Stimulated activated effector memory CD8-positive, alpha-beta T cell treated with anti-CD3 and anti-CD28 coated beads, Interleukin-12 subunit alpha, Interleukin-12 subunit beta, amount 100 ng/mL, for 72 hours (primary cell): ENCODE data around the gene FOXS1.
"Not testable (repeated sequence)": the region's sequence is repeated elsewhere in the genome, so short reads cannot be mapped to it uniquely, and the experiment has no call there.

ENCODE experiments used
- ATAC-seq: fragments of 150-1000 bp; cut with Tn5 transposase; 2 replicates; pipeline ENCODE4 v1.10.0; 2021
- DNase-seq, 2 donors: peaks; one replicate each; pipeline ENCODE4 v3.0.0; 2021 to 2022; ENCODE audit warnings: low spot score in 2 of 2
- H3K27ac Mint-ChIP-seq: one replicate; pipeline ENCODE4 v1.8.0; 2022; ENCODE audit warnings: mild to moderate bottlenecking, mixed read lengths
- H3K36me3 Mint-ChIP-seq: one replicate; pipeline ENCODE4 v1.8.0; 2022; ENCODE audit warnings: mild to moderate bottlenecking, mixed read lengths
- H3K4me1 Mint-ChIP-seq: one replicate; pipeline ENCODE4 v1.8.0; 2022; ENCODE audit warnings: mixed read lengths
- H3K4me3 Mint-ChIP-seq: one replicate; pipeline ENCODE4 v1.8.0; 2022; ENCODE audit warnings: mild to moderate bottlenecking, mixed read lengths
- H3K9me3 Mint-ChIP-seq: one replicate; pipeline ENCODE4 v1.8.0; 2022; ENCODE audit warnings: mixed read lengths

Gene FOXS1

GRCh38 chr20:31836853-31837608, 8.4 kb downstream of the FOXS1 start:
- Mint-ChIP-seq H3K36me3 (no peaks in the 10 kb centered on the region), H3K4me3 (no peak overlapping the region), H3K27ac (no peak overlapping the region), H3K4me1 (peaks cover 27% of the 10 kb centered on the region), H3K9me3 (no peaks in the 10 kb centered on the region)
- DNase-seq (no peak), ATAC-seq (no peak)

GRCh38 chr20:31835977-31836852, 9.2 kb downstream of the FOXS1 start:
- DNase-seq (peak; percentile 12 to 62), ATAC-seq (peak; percentile 76)
- Mint-ChIP-seq H3K27ac (no peak overlapping the region), H3K9me3 (no peaks in the 10 kb centered on the region), H3K4me1 (peaks cover 27% of the 10 kb centered on the region), H3K36me3 (no peaks in the 10 kb centered on the region), H3K4me3 (no peak overlapping the region)

- peak; percentile 2 for ATAC-seq
- peaks cover 27% of the 10 kb centered on the region for H3K4me1 Mint-ChIP-seq
These were observed 9.8 kb downstream of the FOXS1 start for GRCh38 chr20:31835554-31835953.

GRCh38 chr20:31833931-31834521, 11.4 kb downstream of the FOXS1 start:
- no peak for DNase-seq
- no peak overlapping the region for H3K27ac Mint-ChIP-seq
- H3K36me3 Mint-ChIP-seq: no peaks in the 10 kb centered on the region
- H3K9me3 Mint-ChIP-seq: no peaks in the 10 kb centered on the region
- H3K4me3 Mint-ChIP-seq: no peak overlapping the region
- no peak for ATAC-seq
- H3K4me1 Mint-ChIP-seq: peaks cover 27% of the 10 kb centered on the region

More at GRCh38 chr20:31835554-31835953, 9.8 kb downstream of the FOXS1 start:
- no peak overlapping the region for H3K27ac Mint-ChIP-seq
- DNase-seq: no peak
- H3K9me3 Mint-ChIP-seq: no peaks in the 10 kb centered on the region
- H3K36me3 Mint-ChIP-seq: no peaks in the 10 kb centered on the region
- no peak overlapping the region for H3K4me3 Mint-ChIP-seq

GRCh38 chr20:31833130-31833930, 12.1 kb downstream of the FOXS1 start:
- Mint-ChIP-seq H3K36me3 (no peaks in the 10 kb centered on the region), H3K4me3 (no peak overlapping the region), H3K9me3 (no peaks in the 10 kb centered on the region), H3K4me1 (peaks cover 27% of the 10 kb centered on the region), H3K27ac (no peak overlapping the region)
- DNase-seq (peak; percentile 65 to 89), ATAC-seq (no peak)

GRCh38 chr20:31831771-31832306, 13.6 kb downstream of the FOXS1 start:
- Mint-ChIP-seq H3K4me1 (peaks cover 27% of the 10 kb centered on the region), H3K4me3 (no peak overlapping the region), H3K36me3 (no peaks in the 10 kb centered on the region), H3K9me3 (no peaks in the 10 kb centered on the region), H3K27ac (no peak overlapping the region)
- no peak for DNase-seq
- ATAC-seq: no peak

- DNase-seq: no peak
- Mint-ChIP-seq H3K9me3 (no peaks in the 10 kb centered on the region), H3K4me1 (peaks cover 24% of the 10 kb centered on the region), H3K27ac (no peak overlapping the region), H3K36me3 (no peaks in the 10 kb centered on the region), H3K4me3 (no peak overlapping the region)
- ATAC-seq: no peak
These were observed 14.2 kb downstream of the FOXS1 start for GRCh38 chr20:31831211-31831610.

- Mint-ChIP-seq H3K27ac (no peak overlapping the region), H3K36me3 (no peaks in the 10 kb centered on the region), H3K9me3 (no peaks in the 10 kb centered on the region), H3K4me1 (peaks cover 16% of the 10 kb centered on the region), H3K4me3 (no peak overlapping the region)
- ATAC-seq (no peak), DNase-seq (no peak)
These were observed 14.9 kb downstream of the FOXS1 start for GRCh38 chr20:31830406-31830981.

- H3K9me3 Mint-ChIP-seq: no peaks in the 10 kb centered on the region
- peak overlapping the region; percentile 33 for H3K27ac Mint-ChIP-seq
- ATAC-seq: no peak
- H3K36me3 Mint-ChIP-seq: no peaks in the 10 kb centered on the region
- DNase-seq: no peak
- peaks cover 9% of the 10 kb centered on the region for H3K4me1 Mint-ChIP-seq
- no peak overlapping the region for H3K4me3 Mint-ChIP-seq
These were observed 15.7 kb downstream of the FOXS1 start for GRCh38 chr20:31829731-31830130.

- not testable (repeated sequence) for H3K4me3 Mint-ChIP-seq, H3K9me3 Mint-ChIP-seq, H3K36me3 Mint-ChIP-seq, H3K27ac Mint-ChIP-seq, ATAC-seq, H3K4me1 Mint-ChIP-seq, DNase-seq
These were observed 17.4 kb downstream of the FOXS1 start for GRCh38 chr20:31828016-31828415.

GRCh38 chr20:31827059-31827458, 18.3 kb downstream of the FOXS1 start:
- Mint-ChIP-seq H3K27ac (no peak overlapping the region), H3K36me3 (no peaks in the 10 kb centered on the region), H3K4me1 (peaks cover 5% of the 10 kb centered on the region), H3K9me3 (no peaks in the 10 kb centered on the region), H3K4me3 (no peak overlapping the region)
- ATAC-seq (no peak), DNase-seq (no peak)

- Mint-ChIP-seq H3K9me3 (no peaks in the 10 kb centered on the region), H3K4me3 (no peak overlapping the region), H3K4me1 (peaks cover 5% of the 10 kb centered on the region), H3K27ac (no peak overlapping the region), H3K36me3 (no peaks in the 10 kb centered on the region)
- ATAC-seq (no peak), DNase-seq (no peak)
These were observed 19.3 kb downstream of the FOXS1 start for GRCh38 chr20:31826074-31826473.

- Mint-ChIP-seq H3K27ac (no peak overlapping the region), H3K4me1 (peaks cover 5% of the 10 kb centered on the region), H3K4me3 (no peak overlapping the region), H3K36me3 (no peaks in the 10 kb centered on the region), H3K9me3 (no peaks in the 10 kb centered on the region)
- ATAC-seq (no peak), DNase-seq (no peak)
These were observed 20.7 kb downstream of the FOXS1 start for GRCh38 chr20:31824554-31825313.

- H3K36me3 Mint-ChIP-seq: no peaks in the 10 kb centered on the region
- no peak overlapping the region for H3K4me3 Mint-ChIP-seq
- no peak overlapping the region for H3K27ac Mint-ChIP-seq
- no peaks in the 10 kb centered on the region for H3K9me3 Mint-ChIP-seq
- H3K4me1 Mint-ChIP-seq: peaks cover 5% of the 10 kb centered on the region
- no peak for ATAC-seq
- DNase-seq: no peak
These were observed 21.3 kb downstream of the FOXS1 start for GRCh38 chr20:31824125-31824485.
